Skin epidermis (tissue), 12 donors: ENCODE results near the gene HBE1.
"Not testable (repeated sequence)": the region's sequence is repeated elsewhere in the genome, so short reads cannot be mapped to it uniquely, and the experiment has no call there.

Source experiments
- H3K27ac ChIP-seq, 21 experiments: fragments of 200-600 bp; sonication (generic) in 11 of 21; one replicate each; pipeline ENCODE4 v1.5.0; 2020; ENCODE audit warnings: mild to moderate bottlenecking in 3 of 21, inconsistent platforms in 2 of 21, moderate library complexity in 2 of 21
- H3K4me3 ChIP-seq, 7 experiments: fragments of 200-600 bp; sonication (generic) in 2 of 7; one replicate each; pipeline ENCODE4 v1.5.0; 2020; ENCODE audit warnings: inconsistent platforms in 2 of 7, mild to moderate bottlenecking in 2 of 7, moderate library complexity in 1 of 7

The HBE1 gene

DNA sequence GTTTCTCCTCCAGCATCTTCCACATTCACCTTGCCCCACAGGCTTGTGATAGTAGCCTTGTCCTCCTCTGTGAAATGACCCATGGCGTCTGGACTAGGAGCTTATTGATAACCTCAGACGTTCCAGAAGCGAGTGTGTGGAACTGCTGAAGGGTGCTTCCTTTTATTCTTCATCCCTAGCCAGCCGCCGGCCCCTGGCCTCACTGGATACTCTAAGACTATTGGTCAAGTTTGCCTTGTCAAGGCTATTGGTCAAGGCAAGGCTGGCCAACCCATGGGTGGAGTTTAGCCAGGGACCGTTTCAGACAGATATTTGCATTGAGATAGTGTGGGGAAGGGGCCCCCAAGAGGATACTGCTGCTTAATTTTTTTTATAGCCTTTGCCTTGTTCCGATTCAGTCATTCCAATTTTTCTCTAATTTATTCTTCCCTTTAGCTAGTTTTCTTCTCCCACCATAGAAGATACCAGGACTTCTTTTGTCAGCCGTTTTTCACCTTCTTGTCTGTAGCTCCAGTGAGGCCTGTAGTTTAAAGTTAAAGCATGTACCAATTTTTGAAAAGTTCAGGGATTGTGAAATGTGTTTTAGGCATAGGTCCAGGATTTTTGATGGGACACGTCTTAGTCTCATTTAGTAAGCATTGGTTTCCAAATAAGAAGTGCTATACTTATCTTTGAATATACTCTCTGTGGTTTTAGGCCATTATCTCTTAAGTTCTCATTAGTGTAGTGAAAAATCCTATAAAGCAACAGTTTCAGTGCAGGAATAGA, 14.9 kb downstream of the HBE1 start, which contains the start of gene HBG2:
HBG2 (minus strand) TSS at position 136 of the 768 bp plus-strand sequence; CDS start at position 83, 53 bp downstream.
- H3K4me3 ChIP-seq, H3K27ac ChIP-seq: not testable (repeated sequence)

DNA sequence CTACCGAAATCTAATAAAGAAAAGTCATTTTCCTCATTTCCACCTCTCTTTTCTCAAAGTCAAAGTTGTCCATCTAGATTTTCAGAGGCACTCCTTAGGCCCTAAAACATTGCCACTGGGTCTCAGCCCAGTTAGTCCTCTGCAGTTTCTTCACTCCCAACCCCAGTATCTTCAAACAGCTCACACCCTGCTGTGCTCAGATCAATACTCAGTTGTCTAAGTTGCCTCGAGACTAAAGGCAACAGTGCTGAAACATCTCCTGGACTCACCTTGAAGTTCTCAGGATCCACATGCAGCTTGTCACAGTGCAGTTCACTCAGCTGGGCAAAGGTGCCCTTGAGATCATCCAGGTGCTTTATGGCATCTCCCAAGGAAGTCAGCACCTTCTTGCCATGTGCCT, 15.7 kb downstream of the HBE1 start:
- not testable (repeated sequence) for H3K4me3 ChIP-seq, H3K27ac ChIP-seq

GRCh38 chr11:5253440-5253839, 16.3 kb downstream of the HBE1 start:
- not testable (repeated sequence) for H3K27ac ChIP-seq, H3K4me3 ChIP-seq

DNA sequence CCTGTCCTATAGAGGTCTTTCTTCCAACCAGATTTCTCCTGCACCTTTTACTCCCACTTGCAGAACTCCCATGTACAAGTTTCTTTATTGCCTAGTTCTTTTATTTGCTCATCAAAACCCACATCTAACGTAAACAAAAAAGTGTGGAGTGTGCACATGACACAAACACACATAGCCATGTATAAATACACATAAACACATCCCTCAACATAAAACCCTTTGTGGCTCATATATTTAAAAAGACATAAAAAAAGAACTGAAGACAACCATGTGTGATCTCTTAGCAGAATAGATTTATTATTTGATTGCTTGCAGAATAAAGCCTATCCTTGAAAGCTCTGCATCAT, 16.9 kb downstream of the HBE1 start:
- Histone ChIP-seq H3K4me3 (no peak overlapping the region), H3K27ac (no peak overlapping the region)

GRCh38 chr11:5252192-5252918, 17.4 kb downstream of the HBE1 start:
- H3K27ac ChIP-seq = no peak overlapping the region
- no peak overlapping the region for H3K4me3 ChIP-seq

GRCh38 chr11:5251746-5252145, 18.0 kb downstream of the HBE1 start:
- Histone ChIP-seq H3K27ac (no peak overlapping the region), H3K4me3 (no peak overlapping the region)

- no peak overlapping the region for H3K4me3 ChIP-seq
- no peak overlapping the region for H3K27ac ChIP-seq
Observed at GRCh38 chr11:5250543-5251204, 19.1 kb downstream of the HBE1 start.

DNA sequence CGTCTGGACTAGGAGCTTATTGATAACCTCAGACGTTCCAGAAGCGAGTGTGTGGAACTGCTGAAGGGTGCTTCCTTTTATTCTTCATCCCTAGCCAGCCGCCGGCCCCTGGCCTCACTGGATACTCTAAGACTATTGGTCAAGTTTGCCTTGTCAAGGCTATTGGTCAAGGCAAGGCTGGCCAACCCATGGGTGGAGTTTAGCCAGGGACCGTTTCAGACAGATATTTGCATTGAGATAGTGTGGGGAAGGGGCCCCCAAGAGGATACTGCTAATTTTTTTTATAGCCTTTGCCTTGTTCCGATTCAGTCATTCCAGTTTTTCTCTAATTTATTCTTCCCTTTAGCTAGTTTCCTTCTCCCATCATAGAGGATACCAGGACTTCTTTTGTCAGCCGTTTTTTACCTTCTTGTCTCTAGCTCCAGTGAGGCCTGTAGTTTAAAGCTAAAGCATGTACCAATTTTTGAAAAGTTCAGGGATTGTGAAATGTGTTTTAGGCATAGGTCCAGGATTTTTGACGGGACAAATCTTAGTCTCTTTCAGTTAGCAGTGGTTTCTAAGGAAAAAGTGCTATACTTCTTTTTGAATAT, 19.8 kb downstream of the HBE1 start, which contains the start of gene HBG1:
HBG1 (minus strand) TSS at position 51 of the 590 bp plus-strand sequence. CDS start 53 bp downstream, outside the sequence.
- H3K27ac ChIP-seq, H3K4me3 ChIP-seq: not testable (repeated sequence)

- not testable (repeated sequence) for H3K4me3 ChIP-seq
Observed at GRCh38 chr11:5248498-5248897, 21.2 kb downstream of the HBE1 start.

GRCh38 chr11:5247472-5248192, 22.1 kb downstream of the HBE1 start:
- Histone ChIP-seq H3K27ac (no peak overlapping the region), H3K4me3 (no peak overlapping the region)

More at GRCh38 chr11:5248498-5248897, 21.2 kb downstream of the HBE1 start:
- not testable (repeated sequence) for H3K27ac ChIP-seq

- H3K27ac ChIP-seq = no peak overlapping the region
- no peak overlapping the region for H3K4me3 ChIP-seq
Observed at GRCh38 chr11:5246772-5247471, 22.8 kb downstream of the HBE1 start.

GRCh38 chr11:5245155-5245554, 24.6 kb downstream of the HBE1 start:
- no peak overlapping the region for H3K27ac ChIP-seq

DNA sequence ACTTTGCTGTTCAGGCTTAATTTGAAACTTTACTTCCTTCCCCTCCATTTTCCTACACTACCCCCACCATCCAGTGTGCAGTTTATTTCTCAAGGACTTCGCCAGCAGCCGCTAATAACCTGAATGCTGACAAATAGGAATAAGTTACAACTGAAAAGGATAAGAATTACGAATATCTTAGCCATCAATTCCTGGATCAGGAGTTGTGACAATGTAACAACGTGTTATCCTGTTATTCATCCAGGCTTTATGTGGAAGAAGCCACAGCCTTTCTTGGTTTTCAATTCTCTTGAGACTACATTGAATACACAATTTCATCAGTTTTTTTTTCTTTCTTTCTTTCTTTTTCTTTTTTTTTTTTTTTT, 25.9 kb downstream of the HBE1 start:
- no peak overlapping the region for H3K4me3 ChIP-seq
- H3K27ac ChIP-seq = no peak overlapping the region

More at GRCh38 chr11:5245155-5245554, 24.6 kb downstream of the HBE1 start:
- H3K4me3 ChIP-seq = no peak overlapping the region

- Histone ChIP-seq H3K4me3 (no peak overlapping the region), H3K27ac (no peak overlapping the region)
Observed at GRCh38 chr11:5242933-5243815, 26.6 kb downstream of the HBE1 start.

GRCh38 chr11:5242208-5242607, 27.5 kb downstream of the HBE1 start:
- H3K27ac ChIP-seq = no peak overlapping the region
- H3K4me3 ChIP-seq = no peak overlapping the region

GRCh38 chr11:5241458-5241857, 28.3 kb downstream of the HBE1 start:
- no peak overlapping the region for H3K4me3 ChIP-seq
- H3K27ac ChIP-seq = no peak overlapping the region

- H3K4me3 ChIP-seq = no peak overlapping the region
- no peak overlapping the region for H3K27ac ChIP-seq
Observed at GRCh38 chr11:5240458-5240857, 29.3 kb downstream of the HBE1 start.

DNA sequence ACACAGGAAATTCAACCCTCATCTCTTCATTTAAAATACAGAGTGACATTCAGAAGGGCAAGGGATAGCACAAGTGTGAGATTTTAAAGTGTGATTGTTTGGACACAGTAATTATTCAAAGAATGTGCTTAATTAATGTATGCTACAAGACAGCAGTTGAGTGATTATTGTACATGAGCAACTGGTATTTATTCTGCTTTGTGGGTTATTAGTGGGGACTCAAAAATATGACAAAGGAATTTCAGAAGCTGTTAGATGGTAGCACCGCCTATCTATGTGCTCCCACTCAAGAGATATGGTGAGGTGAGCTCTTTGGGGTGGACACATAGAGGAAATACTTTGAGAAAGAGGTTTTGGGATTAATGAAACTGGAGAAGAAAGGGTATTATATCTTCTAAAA, 29.7 kb downstream of the HBE1 start:
- H3K4me3 ChIP-seq = no peak overlapping the region
- H3K27ac ChIP-seq = no peak overlapping the region
